PC-3 (cell line): Measurements from ENCODE around the gene PAX7. TPM values are rescaled to one million over a fixed set of nuclear protein-coding genes. Genes with fewer than 3 reads are reported as not detected.

ENCODE experiments used
- ATAC-seq: fragments of 200-7000 bp; cut with Tn5 transposase; 2 replicates; pipeline ENCODE4 v1.9.1; 2020; ENCODE audit warnings: mild to moderate bottlenecking, moderate library complexity
- BruUV-seq: library from RNA; stranded (reverse); fragments of 400-500 nt; replicated peaks from 2 replicates; lab custom pipeline; 2021; lab: Mats Ljungman, UMichigan
- CTCF ChIA-PET: fragments of 300-600 bp; sonication (Branson Sonifier 250); formaldehyde crosslinking; loops from one replicate; lab custom pipeline; 2022; ENCODE audit warnings: antibody characterized with exemption; lab: Charles Lee
- POLR2A ChIA-PET: fragments of 300-600 bp; sonication (Branson Sonifier 250); formaldehyde crosslinking; loops from one replicate; lab custom pipeline; 2022; ENCODE audit warnings: antibody characterized with exemption; ENCODE audit not compliant: unreplicated experiment; lab: Charles Lee
- DNase-seq: peaks from one replicate; pipeline ENCODE4 v3.0.0-alpha.2; 2015
- H2AFZ ChIP-seq: fragments of 300-600 bp; sonication (generic); 2 replicates; pipeline ENCODE4 v1.6.0; 2016; ENCODE audit warnings: antibody characterized with exemption, low read length
- H3F3A ChIP-seq: fragments of 300-600 bp; sonication (generic); one replicate; pipeline ENCODE4 v1.6.0; 2017; ENCODE audit warnings: antibody characterized with exemption, low read length, control low read depth, mild to moderate bottlenecking; ENCODE audit not compliant: unreplicated experiment
- H3K27ac ChIP-seq: fragments of 300-600 bp; sonication (generic); 2 replicates; pipeline ENCODE4 v1.5.1; 2016; ENCODE audit warnings: mild to moderate bottlenecking, low read length
- H3K27me3 ChIP-seq: fragments of 300-600 bp; sonication (generic); 2 replicates; pipeline ENCODE4 v1.6.1; 2016; ENCODE audit warnings: low read length, mixed read lengths
- H3K36me3 ChIP-seq: fragments of 300-600 bp; sonication (generic); 2 replicates; pipeline ENCODE4 v1.6.1; 2016; ENCODE audit warnings: low read depth, mixed run types, low read length, mixed read lengths
- H3K4me1 ChIP-seq: fragments of 300-600 bp; sonication (generic); 2 replicates; pipeline ENCODE4 v1.5.1; 2016; ENCODE audit warnings: low read length; ENCODE audit not compliant: insufficient read depth
- H3K4me2 ChIP-seq: fragments of 300-600 bp; sonication (generic); 2 replicates; pipeline ENCODE4 v1.6.0; 2016; ENCODE audit warnings: low read length
- H3K4me3 ChIP-seq: fragments of 300-600 bp; sonication (generic); 2 replicates; pipeline ENCODE4 v1.5.1; 2016; ENCODE audit warnings: mild to moderate bottlenecking, low read length, mixed read lengths
- H3K79me2 ChIP-seq: fragments of 300-600 bp; sonication (generic); 2 replicates; pipeline ENCODE4 v1.6.1; 2017; ENCODE audit warnings: low read length, mixed read lengths
- H3K9ac ChIP-seq: fragments of 300-600 bp; sonication (generic); 2 replicates; pipeline ENCODE4 v1.6.0; 2016; ENCODE audit warnings: mild to moderate bottlenecking, low read length
- H3K9me2 ChIP-seq: fragments of 300-600 bp; sonication (generic); replicated peaks from 2 replicates; pipeline ENCODE4 v1.6.1; 2016; ENCODE audit warnings: mixed run types, low read length, mixed read lengths
- H3K9me3 ChIP-seq: fragments of 300-600 bp; sonication (generic); 2 replicates; pipeline ENCODE4 v1.6.1; 2016; ENCODE audit warnings: low read length, mixed read lengths
- H4K20me1 ChIP-seq: fragments of 300-600 bp; sonication (generic); 2 replicates; pipeline ENCODE4 v1.6.1; 2016; ENCODE audit warnings: low read length, mixed read lengths
- EZH2 ChIP-seq: fragments of 300-600 bp; sonication (generic); IDR thresholded peaks from one replicate; pipeline ENCODE4 v1.6.1; 2017; ENCODE audit warnings: antibody characterized with exemption, mild to moderate bottlenecking, low read length; ENCODE audit not compliant: unreplicated experiment
- EZH2phosphoT487 ChIP-seq: fragments of 300-600 bp; sonication (generic); IDR thresholded peaks from 2 replicates; pipeline ENCODE4 v1.6.1; 2018; ENCODE audit warnings: mild to moderate bottlenecking, antibody characterized with exemption, low read length, borderline replicate concordance
- intact Hi-C: fragments of 100-400 bp; cut with micrococcal nuclease; formaldehyde crosslinking; loops from 2 replicates; pipeline ENCODE4 v1.9.0; 2023
- total RNA-seq: library from RNA; depleted of rRNA; stranded (reverse); fragments of >200 nt; gene quantifications from 2 replicates; pipeline ENCODE4 v1.2.3, GENCODE V29; 2014
- TF ChIP-seq, protein P1 (sequence below): fragments of 300-600 bp; sonication (generic); conservative IDR thresholded peaks from 2 replicates; pipeline ENCODE4 v1.5.1; 2017; ENCODE audit warnings: antibody characterized with exemption, low read depth, mild to moderate bottlenecking, low read length

PAX7 gene
- total RNA-seq, 1 experiment from 2014 or later: not detected

DNA sequence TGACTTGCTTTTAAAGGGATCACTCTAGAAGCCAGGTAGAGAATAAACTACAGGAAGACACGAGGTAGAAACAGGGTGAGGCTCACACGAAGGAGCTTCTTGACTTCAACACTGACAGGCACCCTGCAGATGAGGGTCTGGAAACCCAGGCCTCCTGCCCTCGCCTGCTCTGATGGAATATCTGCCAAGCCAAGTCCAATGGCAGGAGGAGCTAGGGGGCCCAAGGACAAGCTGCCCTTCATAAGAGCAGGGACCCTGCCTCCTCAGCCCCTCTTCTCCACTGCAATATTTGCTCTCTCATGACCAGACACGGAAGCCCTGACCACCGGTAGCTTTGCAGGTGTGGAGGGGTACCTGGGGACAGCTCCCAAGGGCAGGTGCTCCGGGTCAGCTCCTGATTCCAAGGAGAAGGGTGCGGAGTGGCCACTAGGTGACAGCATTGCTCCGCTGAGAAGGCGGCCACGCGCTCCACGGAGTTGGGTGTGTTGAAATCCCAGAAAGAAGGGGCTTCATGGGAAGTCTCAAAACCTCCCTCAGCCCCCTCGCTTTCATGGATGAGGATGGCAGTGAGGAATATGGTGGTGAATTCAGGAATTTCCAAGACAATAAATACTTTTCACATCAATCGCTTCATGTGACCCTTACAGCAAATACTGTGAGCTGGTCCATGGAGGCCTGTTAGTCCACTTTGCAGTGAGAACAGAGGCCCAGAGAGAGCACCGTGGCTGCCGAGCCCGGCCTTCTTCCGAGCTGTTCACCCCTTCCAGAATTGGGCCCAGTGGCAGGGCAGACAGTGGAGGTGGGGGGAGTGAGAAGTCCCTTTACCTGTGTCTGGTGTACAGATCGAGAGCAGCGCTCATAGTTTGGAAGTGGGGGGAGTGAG lies 33.2 kb upstream of the PAX7 start:
- Histone ChIP-seq H2AFZ (0 out of 2 replicates have a peak overlapping the region, but pooled peaks have one; percentile 19), H3K9me3 (no peaks in the 10 kb centered on the region), H3K9ac (no peak overlapping the region), H3F3A (no peaks in the 10 kb centered on the region), H3K4me1 (no peaks in the 10 kb centered on the region), H4K20me1 (no peaks in the 10 kb centered on the region), H3K36me3 (no peaks in the 10 kb centered on the region), H3K4me3 (no peak overlapping the region), H3K4me2 (no peak overlapping the region), H3K79me2 (no peaks in the 10 kb centered on the region), H3K9me2 (no peaks in the 10 kb centered on the region), H3K27me3 (peaks cover 25% of the 10 kb centered on the region), H3K27ac (no peak overlapping the region)
- CTCF ChIA-PET: interaction anchor here (0.6 to 1.8 kb wide), 9 partner anchors 13 to 278 kb away, joined by 3 to 15 read pairs (median 3); no protein-coding TSS in a partner anchor
- BruUV-seq: no TSS peak
- POLR2A ChIA-PET: no interaction called here
- TF ChIP-seq EZH2phosphoT487 (no peak), EZH2 (no peak)
- TF ChIP-seq, protein P1, sequence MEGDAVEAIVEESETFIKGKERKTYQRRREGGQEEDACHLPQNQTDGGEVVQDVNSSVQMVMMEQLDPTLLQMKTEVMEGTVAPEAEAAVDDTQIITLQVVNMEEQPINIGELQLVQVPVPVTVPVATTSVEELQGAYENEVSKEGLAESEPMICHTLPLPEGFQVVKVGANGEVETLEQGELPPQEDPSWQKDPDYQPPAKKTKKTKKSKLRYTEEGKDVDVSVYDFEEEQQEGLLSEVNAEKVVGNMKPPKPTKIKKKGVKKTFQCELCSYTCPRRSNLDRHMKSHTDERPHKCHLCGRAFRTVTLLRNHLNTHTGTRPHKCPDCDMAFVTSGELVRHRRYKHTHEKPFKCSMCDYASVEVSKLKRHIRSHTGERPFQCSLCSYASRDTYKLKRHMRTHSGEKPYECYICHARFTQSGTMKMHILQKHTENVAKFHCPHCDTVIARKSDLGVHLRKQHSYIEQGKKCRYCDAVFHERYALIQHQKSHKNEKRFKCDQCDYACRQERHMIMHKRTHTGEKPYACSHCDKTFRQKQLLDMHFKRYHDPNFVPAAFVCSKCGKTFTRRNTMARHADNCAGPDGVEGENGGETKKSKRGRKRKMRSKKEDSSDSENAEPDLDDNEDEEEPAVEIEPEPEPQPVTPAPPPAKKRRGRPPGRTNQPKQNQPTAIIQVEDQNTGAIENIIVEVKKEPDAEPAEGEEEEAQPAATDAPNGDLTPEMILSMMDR: peak; percentile 97
- DNase-seq (peak; percentile 63), ATAC-seq (peak; percentile 98)
- intact Hi-C loops: loop anchor here (1.0 kb wide), 3 partner anchors 84 to 278 kb away; no protein-coding TSS in a partner anchor

DNA sequence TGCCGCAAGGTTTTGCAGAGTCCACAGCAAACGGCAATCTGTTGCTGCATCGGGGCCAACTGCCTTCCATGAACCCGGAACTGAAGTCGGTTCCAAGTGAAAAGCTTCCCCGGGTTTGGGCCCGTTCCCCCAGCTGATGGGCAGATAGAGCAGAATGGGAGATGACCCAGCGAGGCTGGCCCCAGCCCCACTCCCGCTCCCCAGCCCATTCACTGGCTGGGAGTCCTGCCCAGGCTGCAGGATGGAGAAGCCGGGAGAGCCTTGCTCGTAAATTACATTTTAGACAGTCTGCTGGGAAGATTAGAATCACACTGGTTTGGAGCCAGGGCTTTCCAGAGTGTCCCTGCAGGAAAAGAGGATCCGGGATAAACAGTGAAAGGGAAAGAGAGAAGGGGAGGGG lies 31.6 kb upstream of the PAX7 start:
- POLR2A ChIA-PET: no interaction called here

More for the DNA sequence above, 31.6 kb upstream of the PAX7 start:
- no peak overlapping the region for H3K4me2 ChIP-seq
- no peaks in the 10 kb centered on the region for H3K36me3 ChIP-seq
- CTCF ChIA-PET: no interaction called here
- no peaks in the 10 kb centered on the region for H3K9me3 ChIP-seq
- H3K9ac ChIP-seq: no peak overlapping the region
- H3K4me1 ChIP-seq: no peaks in the 10 kb centered on the region
- H3K9me2 ChIP-seq: no peaks in the 10 kb centered on the region
- H2AFZ ChIP-seq: peak overlapping the region; percentile 45; the same call in 1 of the 2 replicates
- no peak overlapping the region for H3K27ac ChIP-seq
- H4K20me1 ChIP-seq: no peaks in the 10 kb centered on the region
- TF ChIP-seq EZH2 (no peak), EZH2phosphoT487 (no peak)
- TF ChIP-seq, protein P1: no peak
- intact Hi-C loops: no loop called here
- DNase-seq (no peak), ATAC-seq (no peak)
- peaks cover 9% of the 10 kb centered on the region for H3K27me3 ChIP-seq
- no peak overlapping the region for H3K4me3 ChIP-seq
- no TSS peak for BruUV-seq
- H3F3A ChIP-seq: no peaks in the 10 kb centered on the region
- no peaks in the 10 kb centered on the region for H3K79me2 ChIP-seq
